Retinal pigment epithelial cell (primary cell): Measurements from ENCODE around the gene ZFP1.
"Not testable (repeated sequence)": the region's sequence is repeated elsewhere in the genome, so short reads cannot be mapped to it uniquely, and the experiment has no call there.

ENCODE experiments used
- DNase-seq: peaks from one replicate; pipeline ENCODE4 v3.0.0-alpha.2; 2010; ENCODE audit warnings: low read depth
- H3K4me3 ChIP-seq: 2 replicates; pipeline ENCODE4 v1.5.1; 2011; ENCODE audit warnings: mild to moderate bottlenecking, low read length, control low read depth, moderate library complexity
- CTCF ChIP-seq: conservative IDR thresholded peaks from 2 replicates; pipeline ENCODE4 v1.5.1; 2011; ENCODE audit warnings: low read depth, low read length, control low read depth, inconsistent platforms

ZFP1 gene

GRCh38 chr16:75197522-75198134 lies 49.3 kb downstream of the ZFP1 start:
- no peak for DNase-seq
- no peak overlapping the region for H3K4me3 ChIP-seq
- no peak for TF ChIP-seq CTCF

GRCh38 chr16:75198135-75198600 lies 49.8 kb downstream of the ZFP1 start:
- H3K4me3 ChIP-seq = peak overlapping the region; percentile 10
- TF ChIP-seq CTCF = no peak
- no peak for DNase-seq

- no peak for DNase-seq
- H3K4me3 ChIP-seq = no peak overlapping the region
- no peak for TF ChIP-seq CTCF
These were observed 53.8 kb downstream of the ZFP1 start for GRCh38 chr16:75202069-75202590.

GRCh38 chr16:75203096-75203495 lies 54.8 kb downstream of the ZFP1 start:
- H3K4me3 ChIP-seq = no peak overlapping the region
- no peak for TF ChIP-seq CTCF
- DNase-seq = no peak

- no peak for TF ChIP-seq CTCF
- H3K4me3 ChIP-seq = no peak overlapping the region
- no peak for DNase-seq
These were observed 55.5 kb downstream of the ZFP1 start for GRCh38 chr16:75203667-75204409.

GRCh38 chr16:75204410-75204758 lies 56.1 kb downstream of the ZFP1 start:
- DNase-seq = no peak
- no peak for TF ChIP-seq CTCF
- H3K4me3 ChIP-seq = no peak overlapping the region

- DNase-seq, H3K4me3 ChIP-seq: not testable (repeated sequence)
These were observed 56.6 kb downstream of the ZFP1 start for GRCh38 chr16:75204905-75205304.

GRCh38 chr16:75205438-75205837 lies 57.1 kb downstream of the ZFP1 start:
- not testable (repeated sequence) for DNase-seq

GRCh38 chr16:75205961-75206748 lies 57.8 kb downstream of the ZFP1 start:
- H3K4me3 ChIP-seq = not testable (repeated sequence)

More at GRCh38 chr16:75205438-75205837, 57.1 kb downstream of the ZFP1 start:
- not testable (repeated sequence) for H3K4me3 ChIP-seq

More at GRCh38 chr16:75205961-75206748, 57.8 kb downstream of the ZFP1 start:
- DNase-seq = not testable (repeated sequence)
